NCI-H510A treated with DMSO at 0.1 percent for 48 hours (cell line): ENCODE measurements around the gene VIPR2.
"Not testable (repeated sequence)": the region's sequence is repeated elsewhere in the genome, so short reads cannot be mapped to it uniquely, and the experiment has no call there.

Source experiments
- DNase-seq: peaks from one replicate; lab custom pipeline; 2025; lab: John Stamatoyannopoulos, UW

Gene VIPR2

DNA sequence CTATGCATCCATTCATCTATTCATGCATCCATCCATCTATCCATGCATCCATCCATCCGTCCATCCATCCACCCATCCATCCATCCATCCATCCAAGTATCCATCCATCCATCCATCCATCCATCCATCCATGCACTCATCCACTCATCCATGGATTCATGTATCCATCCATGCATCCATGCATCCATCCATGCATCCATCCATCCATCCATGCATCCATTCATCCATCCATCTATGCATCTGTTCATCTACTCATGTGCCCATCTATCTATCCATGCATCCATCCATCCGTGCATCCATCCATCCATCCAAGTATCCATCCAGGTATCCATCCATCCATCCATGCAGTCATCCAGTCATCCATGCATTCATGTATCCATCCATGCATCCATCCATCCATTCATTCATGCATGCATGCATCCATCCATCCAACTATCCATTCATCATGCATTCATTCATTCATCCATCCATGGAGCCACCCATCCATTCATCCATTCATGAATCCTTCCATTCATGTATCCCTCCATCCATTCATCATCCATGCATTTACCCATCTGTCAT lies 156.3 kb downstream of the VIPR2 start:
- DNase-seq = no peak

GRCh38 chr7:158987691-158988090 lies 157.0 kb downstream of the VIPR2 start:
- no peak for DNase-seq

DNA sequence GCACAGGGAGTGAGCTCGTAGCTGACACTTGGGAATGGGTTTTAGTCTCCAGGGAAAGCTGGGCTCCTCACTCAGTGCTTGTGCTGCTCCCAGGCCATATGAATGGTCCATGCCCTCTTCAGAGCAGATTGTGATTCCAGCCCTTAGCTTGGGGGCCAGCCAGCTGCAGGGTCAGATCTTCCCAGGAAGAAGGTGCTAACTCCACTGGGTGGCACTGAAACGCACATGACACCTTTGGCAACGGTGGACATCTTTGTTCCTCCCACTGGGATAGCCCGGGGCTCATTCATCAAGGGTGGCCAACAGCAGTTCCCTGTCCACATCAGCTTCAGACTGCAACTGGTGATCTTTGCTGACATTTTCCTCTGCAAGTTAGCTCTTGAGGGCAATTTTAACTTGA lies 159.1 kb downstream of the VIPR2 start:
- no peak for DNase-seq

DNA sequence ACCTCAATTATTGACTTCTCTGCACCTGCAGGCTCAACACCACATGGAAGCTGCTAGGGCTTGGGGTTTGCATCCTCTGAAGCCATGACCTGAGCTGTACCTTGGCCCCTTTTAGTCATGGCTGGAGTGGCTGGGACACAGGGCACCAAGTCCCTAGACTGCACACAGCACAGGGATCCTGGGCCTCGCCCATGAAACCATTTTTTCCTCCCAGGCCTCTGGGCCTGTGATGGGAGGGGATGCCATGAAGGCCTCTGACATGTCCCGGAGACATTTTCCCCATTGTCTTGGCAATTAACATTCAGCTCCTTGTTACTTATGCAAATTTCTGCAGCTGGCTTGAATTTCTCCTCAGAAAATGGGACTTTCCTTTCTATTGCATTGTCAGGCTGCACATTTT lies 160.7 kb downstream of the VIPR2 start:
- DNase-seq = not testable (repeated sequence)

DNA sequence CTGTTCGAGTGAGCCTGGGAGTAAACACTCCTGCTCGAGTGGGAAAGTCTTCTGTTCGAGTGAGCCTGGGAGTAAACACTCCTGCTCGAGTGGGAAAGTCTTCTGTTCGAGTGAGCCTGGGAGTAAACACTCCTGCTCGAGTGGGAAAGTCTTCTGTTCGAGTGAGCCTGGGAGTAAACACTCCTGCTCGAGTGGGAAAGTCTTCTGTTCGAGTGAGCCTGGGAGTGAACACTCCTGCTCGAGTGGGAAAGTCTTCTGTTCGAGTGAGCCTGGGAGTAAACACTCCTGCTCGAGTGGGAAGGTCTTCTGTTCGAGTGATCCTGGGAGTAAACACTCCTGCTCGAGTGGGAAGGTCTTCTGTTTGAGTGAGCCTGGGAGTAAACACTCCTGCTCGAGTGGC lies 162.6 kb downstream of the VIPR2 start:
- not testable (repeated sequence) for DNase-seq

DNA sequence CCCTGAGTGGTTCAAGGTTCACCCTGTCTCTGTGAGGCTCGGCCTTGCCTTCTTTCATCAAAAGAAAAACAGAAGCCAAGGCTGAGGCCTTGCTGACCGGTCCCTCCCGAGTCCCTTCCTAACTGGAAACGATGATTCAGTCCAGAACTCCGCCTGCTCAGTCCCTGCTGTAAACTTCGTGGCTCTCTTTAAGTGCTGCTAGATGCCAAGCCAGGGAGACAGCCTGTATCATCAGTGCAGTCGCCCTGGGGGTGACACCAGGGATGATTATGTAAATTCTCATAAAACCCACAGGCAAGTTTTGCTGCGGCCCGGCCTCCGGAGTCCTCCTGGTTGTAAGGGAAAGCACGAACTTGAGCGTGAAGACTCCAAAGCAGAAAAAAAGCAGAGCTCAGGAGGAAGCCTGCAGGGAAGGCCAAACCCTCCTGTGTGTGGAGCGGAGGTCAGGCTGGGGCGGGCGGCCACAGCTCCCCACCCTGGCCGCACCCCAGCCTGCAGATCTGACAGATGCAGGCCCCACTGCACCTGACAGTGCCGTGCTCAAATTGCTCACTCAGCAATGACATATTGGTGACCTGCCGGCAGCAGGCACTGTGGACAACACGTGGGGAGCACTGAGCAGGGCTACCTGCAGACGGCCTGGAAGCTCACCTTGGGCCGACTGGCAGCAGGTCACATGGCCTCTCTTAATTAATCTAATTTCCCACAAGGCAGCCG lies 164.9 kb downstream of the VIPR2 start:
- DNase-seq = no peak

DNA sequence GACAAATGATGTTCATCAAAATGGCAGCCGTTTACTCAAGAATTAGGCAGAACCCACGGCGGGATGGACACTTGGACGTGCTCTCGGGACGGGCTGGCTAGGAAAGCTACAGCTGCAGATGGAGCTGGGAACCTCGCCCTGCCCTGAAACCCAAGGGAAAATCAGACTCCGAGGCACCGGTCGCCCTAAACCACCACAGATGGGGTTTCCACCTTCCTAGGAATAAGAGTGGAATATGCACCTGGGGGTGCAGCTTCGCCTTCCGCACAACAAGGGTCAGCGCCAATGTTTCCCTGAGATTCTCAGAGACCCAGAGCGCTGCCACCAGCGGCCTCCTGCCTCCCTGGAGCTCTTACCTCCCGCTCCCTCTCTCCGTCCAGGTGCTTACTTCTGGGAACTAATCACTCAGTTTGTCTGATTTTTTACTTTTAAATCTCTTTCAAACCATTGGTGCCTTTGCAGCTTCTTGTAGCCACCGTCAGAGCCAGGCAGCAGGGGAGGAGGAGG lies 165.6 kb downstream of the VIPR2 start:
- DNase-seq = no peak
